Measurements from ENCODE around the gene AMZ1.
"Not testable (repeated sequence)": the region's sequence is repeated elsewhere in the genome, so short reads cannot be mapped to it uniquely, and the experiment has no call there.

The AMZ1 gene

DNA sequence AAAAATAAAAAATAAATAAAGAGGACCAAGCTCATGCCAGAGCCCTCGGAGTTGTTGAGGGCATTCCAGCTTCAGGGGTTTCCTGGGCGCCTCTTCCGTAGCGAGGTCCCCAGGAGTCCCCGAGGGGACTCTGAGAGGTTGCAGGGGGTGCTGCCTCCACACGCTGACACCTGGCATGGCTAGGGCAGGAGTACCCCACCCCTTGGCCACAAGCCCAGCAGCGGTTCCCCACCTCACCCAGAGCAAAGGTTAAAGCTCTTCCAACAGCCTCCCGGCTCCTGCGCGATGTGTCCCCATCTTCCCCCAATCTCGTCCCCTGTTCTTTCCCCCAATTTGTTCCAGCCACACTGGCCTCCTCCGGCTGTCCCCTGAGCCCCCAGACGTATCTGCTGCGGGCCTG is 4.5 kb downstream of the AMZ1 start:
- no peak for DNase-seq

DNA sequence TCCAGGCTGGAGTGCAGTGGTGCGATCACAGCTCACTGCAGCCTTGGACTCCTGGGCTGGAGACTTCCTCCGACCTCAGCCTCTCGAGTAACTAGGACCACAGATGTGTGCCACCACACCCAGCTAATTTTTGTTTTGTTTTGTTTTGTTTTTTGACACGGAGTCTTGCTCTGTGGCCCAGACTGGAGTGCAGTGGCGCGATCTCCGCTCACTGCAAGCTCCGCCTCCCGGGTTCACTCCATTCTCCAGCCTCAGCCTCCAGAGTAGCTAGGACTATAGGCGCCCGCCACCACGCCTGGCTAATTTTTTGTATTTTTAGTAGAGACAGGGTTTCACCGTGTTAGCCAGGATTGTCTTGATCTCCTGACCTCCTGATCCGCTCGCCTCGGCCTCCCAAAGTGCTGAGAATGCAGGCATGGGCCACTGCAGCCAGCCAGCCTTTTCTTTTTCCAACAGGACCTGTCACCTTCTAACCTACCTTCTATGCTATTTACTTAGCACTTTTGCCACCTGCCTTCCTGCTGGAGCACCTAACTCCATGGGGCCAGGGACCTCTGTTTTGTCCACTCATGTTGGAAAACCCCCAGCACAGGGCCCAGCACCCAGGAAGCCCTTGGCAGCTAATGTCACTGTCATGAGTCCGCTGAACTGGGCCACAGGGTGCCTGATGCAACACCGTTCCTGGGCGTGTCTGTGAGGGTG is 5.6 kb downstream of the AMZ1 start:
- DNase-seq = not testable (repeated sequence)

DNA sequence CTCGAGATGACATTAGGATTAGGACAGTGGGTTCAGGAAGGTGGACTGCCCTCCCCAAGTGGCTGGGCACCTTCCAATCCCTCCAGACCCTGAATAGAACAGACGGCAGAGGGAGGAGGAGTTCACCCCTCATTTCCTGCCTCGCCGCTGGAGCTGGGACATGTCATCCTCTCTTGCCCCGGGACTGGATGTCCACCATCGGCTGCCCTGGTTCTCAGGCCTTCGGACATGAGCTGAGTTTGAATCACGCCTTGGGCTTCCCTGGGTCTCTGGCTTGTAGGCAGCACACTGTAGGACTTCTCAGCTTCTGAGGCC is 6.1 kb downstream of the AMZ1 start:
- not testable (repeated sequence) for DNase-seq

DNA sequence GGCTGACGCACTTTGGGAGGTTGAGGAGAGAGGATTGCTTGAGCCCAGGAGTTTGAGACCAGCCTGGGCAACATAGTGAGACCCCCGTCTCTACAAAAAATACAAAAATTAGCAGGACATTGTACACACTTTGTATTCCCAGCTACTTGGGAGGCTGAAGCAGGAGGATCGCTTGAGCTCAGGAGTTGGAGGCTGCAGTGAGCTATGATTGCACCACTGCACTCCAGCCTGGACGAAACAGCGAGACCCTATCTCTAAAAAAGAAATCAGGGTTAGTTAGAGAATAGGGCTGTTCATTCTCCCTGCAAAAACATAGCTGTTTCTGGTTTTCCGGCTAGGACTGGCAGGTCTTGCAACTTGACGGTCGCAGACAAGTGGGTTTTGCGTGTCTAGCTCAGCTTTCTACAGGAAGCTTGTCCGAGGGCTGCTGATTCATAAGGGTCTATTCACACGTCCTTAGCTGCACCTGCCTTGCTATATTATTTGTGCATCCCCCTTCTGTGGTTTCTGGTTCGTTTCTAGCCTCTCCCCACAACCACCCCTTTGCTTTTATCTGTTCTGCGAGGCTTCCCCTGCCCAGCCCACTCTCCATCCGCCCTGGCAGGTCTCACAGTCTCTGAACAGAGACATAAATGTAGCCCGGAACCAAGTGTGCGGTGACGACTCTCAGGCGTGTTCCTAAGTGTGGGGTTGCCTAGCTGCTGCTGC is 10.7 kb downstream of the AMZ1 start:
- DNase-seq = peak; percentile 24

DNA sequence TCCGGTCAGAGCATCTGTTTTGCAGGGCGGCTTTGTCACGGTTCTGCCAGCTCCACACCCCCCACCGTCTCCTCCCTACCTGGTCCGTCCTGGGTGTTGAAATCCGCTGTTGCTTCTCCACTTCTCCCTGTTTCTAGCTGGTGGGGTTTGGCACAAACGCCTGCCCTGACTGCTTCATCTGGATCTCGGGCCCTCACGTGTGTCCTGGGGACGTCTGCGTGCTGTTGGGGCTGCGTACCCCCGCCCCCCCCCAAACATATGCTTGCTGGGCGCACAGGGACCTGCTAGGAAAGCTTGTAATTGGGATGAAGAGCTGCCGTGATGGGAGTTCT is 11.3 kb downstream of the AMZ1 start:
- DNase-seq = no peak

DNA sequence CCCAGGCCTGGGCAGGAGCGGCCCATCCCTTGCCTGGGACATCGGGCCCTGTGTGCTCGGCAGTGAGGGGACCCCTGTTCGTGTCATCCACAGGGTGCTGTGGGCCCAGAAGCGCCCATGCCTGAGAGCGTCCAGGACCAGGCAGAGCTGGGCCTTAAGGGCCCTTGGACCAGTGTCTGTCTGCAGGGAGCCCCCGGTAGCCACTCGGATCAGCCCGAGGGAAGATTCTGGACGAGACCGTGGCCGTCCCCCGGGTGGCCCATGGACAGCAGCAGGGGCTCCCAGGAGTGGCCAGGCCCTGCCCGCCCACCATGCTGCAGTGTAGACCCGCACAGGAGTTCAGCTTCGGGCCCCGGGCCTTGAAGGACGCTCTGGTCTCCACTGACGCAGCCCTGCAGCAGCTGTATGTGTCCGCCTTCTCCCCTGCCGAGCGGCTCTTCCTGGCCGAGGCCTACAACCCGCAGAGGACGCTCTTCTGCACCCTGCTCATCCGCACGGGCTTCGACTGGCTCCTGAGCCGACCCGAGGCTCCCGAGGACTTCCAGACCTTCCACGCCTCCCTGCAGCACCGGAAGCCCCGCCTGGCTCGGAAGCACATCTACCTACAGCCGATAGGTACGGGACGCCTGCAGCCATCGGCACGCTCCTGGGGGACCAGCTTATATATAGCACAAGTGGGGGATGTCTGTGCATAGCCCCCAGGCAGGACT is 12.3 kb downstream of the AMZ1 start:
- no peak for DNase-seq

DNA sequence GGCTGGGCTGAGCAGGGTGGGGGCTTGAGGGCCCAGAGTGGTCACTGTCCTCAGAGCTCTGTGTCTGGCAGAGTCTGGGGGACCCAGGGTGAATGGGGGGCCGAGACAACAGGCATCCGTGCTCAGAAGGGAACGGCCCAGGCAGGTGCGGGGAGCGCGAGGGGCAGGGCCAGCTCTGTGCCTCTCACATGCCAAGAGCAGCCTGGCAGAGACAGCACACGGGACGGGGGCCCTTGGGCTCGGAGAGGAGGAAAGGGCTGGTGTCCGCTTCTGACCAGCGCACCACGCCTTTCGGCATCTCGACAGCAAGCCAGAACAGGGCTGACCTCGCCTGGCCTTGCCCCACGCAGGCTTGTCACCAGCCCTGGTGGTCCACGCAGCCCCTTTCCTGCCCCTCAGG is 13.4 kb downstream of the AMZ1 start:
- DNase-seq = no peak

DNA sequence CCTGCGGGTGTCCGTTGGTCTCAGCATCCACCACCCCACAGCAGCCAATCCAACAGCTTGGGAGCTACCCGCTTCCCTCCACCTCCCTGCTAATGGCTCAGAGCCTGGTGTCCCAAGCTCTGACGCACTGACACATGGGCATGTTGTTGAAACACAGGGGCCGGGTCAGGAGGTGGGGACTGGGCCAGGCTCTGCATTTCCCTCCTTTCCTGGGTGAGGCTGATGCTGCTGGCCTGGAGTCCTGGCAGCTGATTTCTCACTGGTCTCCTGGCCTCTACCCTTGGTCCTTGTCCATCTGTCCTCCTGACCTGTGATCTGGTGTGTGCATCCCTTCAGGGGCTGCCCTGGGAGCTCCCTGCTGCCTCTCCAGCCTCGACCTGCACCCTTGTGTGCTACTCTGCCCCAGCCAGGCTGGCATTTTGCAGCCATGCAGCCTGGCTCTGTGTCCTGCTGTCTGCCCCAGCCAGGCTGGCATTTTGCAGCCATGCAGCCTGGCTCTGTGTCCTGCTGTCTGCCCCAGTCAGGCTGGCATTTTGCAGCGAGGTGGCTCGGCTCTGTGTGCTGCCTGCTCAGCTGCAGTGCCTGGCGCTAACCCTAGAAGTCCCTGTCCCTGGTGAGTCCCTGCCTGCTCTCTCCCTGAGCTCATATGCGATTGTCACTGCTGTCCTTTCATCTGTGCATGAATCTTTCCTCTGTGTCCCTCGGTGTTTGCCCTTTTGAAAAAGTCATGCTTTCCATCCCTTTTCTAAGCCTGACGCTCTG is 14.0 kb downstream of the AMZ1 start:
- no peak for DNase-seq

DNA sequence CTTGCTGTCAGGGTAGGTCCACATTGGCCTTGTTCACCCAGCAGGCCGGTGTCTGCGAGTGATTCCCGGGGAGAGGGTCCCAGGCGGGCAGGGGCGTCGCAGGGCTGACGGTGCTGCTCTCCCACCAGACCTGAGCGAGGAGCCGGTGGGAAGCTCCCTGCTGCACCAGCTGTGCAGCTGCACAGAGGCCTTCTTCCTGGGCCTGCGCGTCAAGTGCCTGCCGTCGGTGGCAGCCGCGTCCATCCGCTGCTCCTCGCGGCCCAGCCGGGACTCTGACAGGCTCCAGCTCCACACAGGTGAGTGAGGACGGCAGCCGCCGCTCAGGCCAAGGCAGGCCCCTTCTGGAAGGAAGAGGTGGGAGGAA is 14.6 kb downstream of the AMZ1 start:
- no peak for DNase-seq

DNA sequence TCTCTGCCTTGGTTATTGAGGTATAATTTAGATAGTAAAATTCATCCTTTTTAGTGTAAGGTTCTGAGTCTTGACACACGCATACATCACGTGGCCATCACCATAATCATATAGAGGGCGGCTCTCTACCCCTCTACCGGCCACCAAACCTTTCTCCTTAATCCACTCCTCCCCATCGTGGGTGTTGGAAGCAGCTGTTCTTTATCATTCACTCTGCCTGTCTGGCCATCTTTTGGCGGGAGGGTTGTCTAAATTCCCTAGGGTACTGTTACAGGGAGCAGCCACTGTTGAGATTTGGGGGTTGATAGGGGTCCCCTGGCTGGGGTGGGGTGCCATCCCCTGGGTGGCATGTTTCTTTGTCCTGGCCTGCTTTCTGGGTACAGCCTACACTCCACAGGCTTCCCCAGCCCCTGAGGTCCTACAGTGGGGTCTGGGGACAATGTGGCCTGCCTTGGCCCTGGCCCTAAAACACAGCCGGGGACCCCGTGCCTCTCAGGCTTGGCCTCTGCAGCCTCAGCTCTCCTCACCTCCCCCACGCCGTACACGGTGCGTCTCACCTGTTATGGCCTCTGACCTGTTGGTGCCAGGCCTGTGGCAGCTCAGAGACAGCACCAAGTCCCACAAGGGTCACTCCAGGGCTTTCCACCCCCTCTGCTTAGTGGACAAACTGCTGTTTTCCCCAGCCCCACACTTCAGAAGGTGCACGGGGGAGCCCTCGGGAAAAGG is 17.5 kb downstream of the AMZ1 start:
- no peak for DNase-seq

DNA sequence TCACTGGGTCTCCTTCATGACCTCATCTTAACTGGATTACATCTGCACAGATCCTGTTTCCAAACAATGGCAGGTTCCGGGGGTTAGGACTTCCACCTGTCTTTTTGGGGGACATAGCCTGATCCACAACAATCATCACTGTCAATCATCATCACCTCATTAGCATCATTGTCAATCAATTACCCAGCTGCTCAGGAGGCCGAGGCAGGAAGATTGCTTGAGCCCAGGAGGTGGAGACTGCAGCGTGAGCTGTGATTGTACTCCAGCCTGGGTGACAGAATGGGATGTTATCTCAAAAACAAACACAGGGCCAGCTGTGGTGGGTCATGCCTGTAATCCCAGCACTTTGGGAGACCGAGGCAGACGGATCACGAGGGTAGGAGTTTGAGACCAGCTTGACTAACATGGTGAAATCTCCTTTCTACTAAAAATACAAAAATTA is 18.7 kb downstream of the AMZ1 start:
- no peak for DNase-seq

DNA sequence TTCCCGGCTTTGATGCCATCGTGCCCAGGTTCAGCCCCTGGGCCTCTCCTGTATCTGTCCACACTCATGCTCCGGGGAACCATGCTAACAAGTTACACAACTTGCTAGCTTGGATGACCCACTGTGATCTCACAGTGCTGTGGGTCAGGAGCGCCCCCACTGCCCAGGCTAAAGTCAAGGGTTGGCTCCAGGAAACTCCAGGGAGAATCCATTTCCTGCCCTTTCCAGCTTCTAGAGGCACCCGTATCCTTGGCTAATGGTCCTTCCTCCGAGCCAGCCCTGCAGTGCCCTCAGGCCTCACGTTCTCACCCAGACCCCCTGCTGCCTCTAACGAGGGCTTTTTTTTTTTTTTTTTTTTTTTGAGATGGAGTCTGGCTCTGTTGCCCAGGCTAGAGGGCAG is 19.5 kb downstream of the AMZ1 start:
- no peak for DNase-seq

DNA sequence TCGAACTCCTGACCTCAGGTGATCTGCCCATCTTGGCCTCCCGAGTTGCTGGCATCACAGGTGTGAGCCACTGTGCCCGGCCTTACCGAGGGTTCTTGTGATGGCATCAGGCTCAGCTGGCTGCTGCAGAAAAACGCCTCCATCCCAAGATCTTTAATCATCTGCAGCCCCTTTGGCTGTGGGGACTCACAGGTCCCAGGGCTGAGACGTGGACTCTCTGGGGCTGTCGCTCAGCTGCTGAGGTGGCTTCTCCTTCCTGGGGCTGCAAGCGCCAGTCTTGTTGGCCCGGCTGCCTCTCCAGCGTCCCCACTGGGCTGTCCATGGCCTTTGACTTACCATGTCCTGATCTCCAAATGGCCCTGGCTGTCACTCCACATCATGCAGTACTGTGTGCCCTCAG is 20.0 kb downstream of the AMZ1 start:
- no peak for DNase-seq

DNA sequence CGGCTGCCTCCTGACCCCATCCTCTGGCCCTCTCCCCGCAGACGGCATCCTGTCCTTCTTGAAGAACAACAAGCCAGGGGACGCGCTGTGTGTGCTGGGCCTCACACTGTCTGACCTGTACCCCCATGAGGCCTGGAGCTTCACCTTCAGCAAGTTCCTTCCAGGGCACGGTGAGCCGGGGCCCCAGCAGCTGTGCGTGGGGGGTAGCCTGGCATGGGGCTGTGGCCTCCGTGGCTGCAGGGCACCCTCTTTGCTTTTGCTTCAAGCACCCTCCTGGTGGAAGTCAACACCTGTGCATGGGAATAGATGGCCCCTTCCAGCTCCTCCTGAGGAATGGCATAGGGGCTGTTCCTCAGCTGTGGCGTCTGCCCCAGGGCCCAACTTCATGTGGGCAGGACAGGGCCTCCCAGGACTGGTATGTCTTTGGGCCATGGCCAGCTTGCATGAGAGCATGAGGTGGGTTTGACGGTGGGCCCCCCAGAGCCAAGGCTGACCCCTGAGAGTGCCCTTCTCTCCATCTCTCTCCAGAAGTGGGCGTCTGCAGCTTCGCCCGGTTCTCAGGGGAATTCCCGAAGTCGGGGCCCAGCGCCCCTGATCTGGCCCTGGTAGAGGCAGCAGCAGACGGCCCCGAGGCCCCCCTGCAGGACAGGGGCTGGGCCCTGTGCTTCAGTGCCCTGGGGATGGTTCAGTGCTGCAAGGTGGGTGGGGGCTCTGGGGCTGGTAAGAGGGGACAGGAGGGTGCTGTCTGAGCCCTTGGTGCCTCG is 20.7 kb downstream of the AMZ1 start:
- no peak for DNase-seq

DNA sequence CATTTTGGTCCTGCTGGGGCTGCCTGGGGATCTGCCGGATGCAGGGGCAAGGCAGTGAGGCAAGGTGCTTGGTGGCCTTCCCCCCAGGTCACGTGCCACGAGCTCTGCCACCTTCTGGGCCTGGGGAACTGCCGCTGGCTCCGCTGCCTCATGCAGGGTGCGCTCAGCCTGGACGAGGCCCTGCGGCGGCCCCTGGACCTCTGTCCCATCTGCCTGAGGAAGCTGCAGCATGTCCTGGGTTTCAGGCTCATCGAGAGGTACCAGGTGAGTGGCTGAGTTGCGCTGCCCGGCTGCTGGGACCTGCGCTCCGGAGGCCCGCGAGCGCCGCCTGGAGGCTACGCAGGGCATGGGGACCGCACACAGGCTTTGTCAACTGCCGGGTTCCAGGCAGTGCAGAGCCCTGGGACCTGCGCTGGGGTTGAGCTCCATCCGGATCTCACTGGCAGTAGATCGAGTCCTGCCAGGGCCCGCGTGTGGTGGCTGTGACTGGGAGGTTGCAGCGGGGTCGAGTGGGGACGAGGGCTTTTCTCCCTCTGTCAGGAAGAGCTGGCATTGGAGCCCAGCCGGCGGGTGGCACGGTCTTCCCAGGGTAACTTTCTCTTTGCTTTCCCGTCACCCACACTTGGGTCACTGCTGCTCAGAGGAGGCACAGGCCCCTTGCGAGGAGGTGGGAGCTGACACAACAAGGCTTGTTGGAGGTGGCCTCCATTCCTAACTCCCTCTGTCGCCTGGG is 21.7 kb downstream of the AMZ1 start:
- peak; percentile 67 for DNase-seq

DNA sequence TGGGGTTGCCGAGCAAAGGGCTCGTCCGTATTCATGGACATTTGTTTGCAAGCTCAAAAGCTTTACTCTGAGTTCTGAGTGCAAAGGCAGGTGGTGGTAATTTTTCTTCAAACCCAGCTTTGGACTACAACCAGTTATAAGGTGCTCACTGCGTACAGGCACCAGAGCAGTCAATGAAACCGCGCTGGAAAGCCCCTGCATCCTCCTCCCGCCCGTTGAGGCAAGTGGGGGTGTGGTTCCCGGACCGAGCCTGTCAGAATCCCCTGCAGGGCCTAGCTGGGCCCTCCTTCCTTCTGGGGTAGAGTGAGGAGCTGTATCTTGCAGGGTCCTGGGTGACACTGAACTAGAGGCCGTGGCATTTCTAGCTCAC is 22.3 kb downstream of the AMZ1 start:
- no peak for DNase-seq

DNA sequence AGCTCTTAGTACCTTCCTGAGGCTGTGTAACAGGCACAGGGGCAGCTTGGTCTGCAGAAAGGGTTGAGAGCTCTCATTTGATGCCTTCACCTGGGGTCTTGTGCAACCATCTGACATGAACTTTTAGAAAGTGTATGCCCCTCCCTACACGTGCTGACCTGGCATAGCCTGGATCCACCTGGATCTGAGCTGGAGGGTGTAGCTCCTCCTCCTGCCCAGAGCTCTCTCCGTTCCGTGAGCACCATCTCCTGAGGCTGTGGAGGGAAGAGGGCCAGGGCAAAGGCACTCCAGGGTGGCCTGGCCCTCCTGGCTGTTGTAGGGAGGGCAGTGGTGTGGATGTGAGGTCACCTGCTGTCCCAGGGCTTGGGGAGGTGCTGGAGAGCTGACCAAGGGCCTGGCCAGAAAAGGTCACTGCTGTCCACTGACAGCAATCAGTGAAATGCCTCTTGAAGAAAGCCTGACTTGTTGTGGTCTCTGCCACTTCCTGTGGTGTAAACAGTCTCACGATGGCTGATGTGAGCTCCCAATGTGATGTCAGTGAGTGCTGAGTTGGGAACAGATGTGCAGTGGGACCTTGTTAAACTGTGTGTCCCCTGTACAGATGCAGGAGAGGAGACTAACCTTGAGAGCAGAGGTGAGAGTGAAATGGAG is 23.0 kb downstream of the AMZ1 start:
- DNase-seq = no peak

DNA sequence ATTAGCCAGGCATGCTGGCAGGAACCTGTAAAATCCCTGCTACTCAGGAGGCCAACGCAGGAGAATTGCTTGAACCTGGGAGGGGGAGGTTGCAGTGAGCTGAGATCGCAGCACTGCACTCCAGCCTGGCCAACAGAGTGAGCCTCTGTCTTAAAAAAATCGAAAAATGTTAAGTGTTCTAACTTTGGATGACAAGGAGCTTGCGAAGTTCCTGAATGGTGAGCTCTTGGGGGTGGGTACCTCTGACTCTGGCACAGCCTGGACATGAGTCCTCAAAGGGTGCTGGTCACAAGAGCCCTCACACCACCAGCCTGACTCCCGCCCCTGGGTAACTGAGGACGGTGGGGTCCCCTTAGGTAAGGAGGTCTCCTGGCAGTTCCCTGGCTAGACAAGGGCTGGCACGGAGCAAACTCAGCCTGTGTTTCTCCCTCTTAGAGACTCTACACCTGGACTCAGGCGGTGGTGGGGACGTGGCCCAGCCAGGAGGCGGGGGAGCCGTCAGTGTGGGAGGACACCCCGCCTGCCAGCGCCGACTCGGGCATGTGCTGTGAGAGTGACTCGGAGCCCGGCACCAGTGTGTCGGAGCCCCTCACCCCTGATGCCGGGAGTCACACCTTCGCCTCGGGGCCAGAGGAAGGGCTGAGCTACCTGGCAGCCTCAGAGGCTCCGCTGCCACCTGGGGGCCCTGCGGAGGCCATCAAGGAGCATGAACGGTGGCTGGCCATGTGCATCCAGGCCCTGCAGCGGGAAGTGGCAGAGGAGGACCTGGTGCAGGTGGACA is 24.1 kb downstream of the AMZ1 start:
- DNase-seq = no peak

DNA sequence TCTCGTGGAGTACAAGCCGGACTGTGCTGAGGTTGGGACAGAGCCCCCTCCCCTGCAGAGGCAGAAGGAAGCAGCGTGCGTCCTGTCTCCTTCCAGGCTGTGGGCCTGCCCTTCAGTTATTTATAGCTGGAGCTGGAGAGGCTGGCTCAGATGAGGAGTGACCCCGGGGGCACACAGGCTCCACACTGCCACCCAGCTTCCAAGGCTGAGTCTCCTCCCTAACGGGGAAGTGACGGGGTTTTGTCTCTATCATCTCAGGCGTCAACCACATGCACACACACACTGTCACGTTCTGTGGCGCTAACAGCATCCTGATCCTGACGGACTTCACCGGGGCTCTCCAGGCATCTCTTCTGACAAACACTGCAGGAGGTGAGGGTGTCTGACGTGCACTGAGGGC is 25.4 kb downstream of the AMZ1 start:
- no peak for DNase-seq

DNA sequence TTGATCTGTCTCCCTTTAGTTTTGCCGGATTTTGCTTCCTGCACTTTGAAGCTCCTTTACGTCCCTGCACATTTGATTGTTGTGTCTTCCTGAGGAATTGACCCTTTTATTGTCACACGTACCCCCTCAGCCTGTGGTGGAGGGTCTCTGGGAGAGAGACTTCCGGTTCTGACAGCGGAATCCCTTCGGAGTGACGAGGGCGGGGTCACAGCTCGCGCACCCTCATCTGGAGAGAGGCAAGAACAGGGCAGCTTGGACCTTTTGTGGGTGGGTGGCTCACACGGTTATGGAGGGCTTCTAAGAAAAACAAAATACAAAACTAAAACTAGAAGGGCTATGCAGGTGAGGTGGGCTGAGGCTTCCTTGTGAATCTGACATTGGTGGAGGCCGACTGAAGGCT is 26.0 kb downstream of the AMZ1 start:
- DNase-seq = no peak

Data from NCI-H1092 (cell line).